K562 (cell line): ENCODE results near the gene HPSE2. TPM values are rescaled to one million over a fixed set of nuclear protein-coding genes. Genes with fewer than 3 reads are reported as not detected.

Experiments used
- ATAC-seq: fragments of 200-7000 bp; cut with Tn5 transposase; 3 replicates; pipeline ENCODE4 v1.9.1; 2020; ENCODE audit warnings: moderate library complexity
- BruUV-seq: library from RNA; stranded (reverse); fragments of 400-500 nt; replicated peaks from 2 replicates; lab custom pipeline; 2021; lab: Mats Ljungman, UMichigan
- CTCF ChIA-PET: fragments of 300-600 bp; formaldehyde crosslinking; extraction: SDS; loops from one replicate; lab custom pipeline; 2021; ENCODE audit warnings: low intra/inter-chr PET ratio; lab: Yijun Ruan, JAX
- POLR2A ChIA-PET: fragments of 300-600, 350-650 bp; sonication (Branson Sonifier 250); formaldehyde crosslinking; extraction: SDS; loops from one replicate; lab custom pipeline; 2021; ENCODE audit warnings: antibody characterized with exemption, inconsistent platforms; lab: Yijun Ruan, JAX
- DNase-seq, 4 experiments: peaks; one replicate each; pipeline versions ENCODE4 v3.0.0 to v3.0.0-alpha.2; 2011 to 2018; ENCODE audit warnings: low spot score in 3 of 4, mixed read lengths in 3 of 4; ENCODE audit errors: extremely low read depth in 1 of 4
- FAIRE-seq: peaks from 2 replicates; lab custom pipeline; 2011; peaks lifted over from hg19 to GRCh38; lab: Jason Lieb, UNC
- H2AFZ ChIP-seq: 2 replicates; pipeline ENCODE4 v1.6.0; 2011; ENCODE audit warnings: low read depth, low read length, control low read depth, inconsistent platforms
- H3K27ac ChIP-seq: fragments of 200-600 bp; 3 replicates; pipeline ENCODE4 v1.8.0; 2011; ENCODE audit warnings: low read depth, mild to moderate bottlenecking, control low read depth, inconsistent platforms, low read length, moderate library complexity, mixed read lengths; ENCODE audit errors: extremely low read depth
- H3K27me3 ChIP-seq, 2 experiments: fragments of 300-600 bp in 1 of 2; 2 replicates in 1 of 2; 3 replicates in 1 of 2; pipeline versions ENCODE4 v1.6.0 to v1.8.0; 2011; ENCODE audit warnings: inconsistent platforms in 2 of 2, low read length in 2 of 2, mild to moderate bottlenecking in 1 of 2, mixed read lengths in 1 of 2, moderate library complexity in 1 of 2; ENCODE audit not compliant: control insufficient read depth in 2 of 2, insufficient read depth in 2 of 2
- H3K36me3 ChIP-seq: fragments of 300-600 bp; 3 replicates; pipeline ENCODE4 v1.8.0; 2011; ENCODE audit warnings: mild to moderate bottlenecking, low read length, inconsistent platforms; ENCODE audit not compliant: control insufficient read depth, insufficient read depth
- H3K4me1 ChIP-seq, 2 experiments: fragments of 200-600 bp in 1 of 2; replicated peaks in 1 of 2; 2 replicates in 1 of 2; 3 replicates in 1 of 2; pipeline versions ENCODE4 v1.5.1 to v1.8.0; 2011; ENCODE audit warnings: inconsistent platforms in 2 of 2, low read length in 2 of 2, mild to moderate bottlenecking in 1 of 2, mixed read lengths in 1 of 2, moderate library complexity in 1 of 2; ENCODE audit not compliant: control insufficient read depth in 2 of 2, insufficient read depth in 2 of 2
- H3K4me2 ChIP-seq: 2 replicates; pipeline ENCODE4 v1.6.1; 2011; ENCODE audit warnings: low read length, control low read depth, inconsistent platforms, mixed read lengths; ENCODE audit not compliant: insufficient read depth
- H3K4me3 ChIP-seq: fragments of 200-600 bp; sonication (generic), shearing (Covaris generic); 2 replicates; pipeline ENCODE4 v1.5.1; 2016; ENCODE audit warnings: control low read depth, inconsistent platforms
- H3K79me2 ChIP-seq: fragments of 200-600 bp; 3 replicates; pipeline ENCODE4 v1.8.0; 2011; ENCODE audit warnings: low read length, inconsistent platforms; ENCODE audit not compliant: control insufficient read depth, insufficient read depth
- H3K9ac ChIP-seq, 2 experiments: 2 replicates each; pipeline versions ENCODE4 v1.6.0 to v1.6.1; 2011; ENCODE audit warnings: low read depth in 2 of 2, low read length in 2 of 2, control low read depth in 1 of 2, inconsistent platforms in 1 of 2, mild to moderate bottlenecking in 1 of 2, mixed read lengths in 1 of 2; ENCODE audit not compliant: insufficient read depth in 1 of 2
- H3K9me1 ChIP-seq: one replicate; pipeline ENCODE4 v1.6.0; 2011; ENCODE audit warnings: inconsistent platforms, mild to moderate bottlenecking, low read length, moderate library complexity; ENCODE audit not compliant: control insufficient read depth, insufficient read depth
- H3K9me3 ChIP-seq: replicated peaks from 2 replicates; pipeline ENCODE4 v1.5.1; 2011; ENCODE audit warnings: low read depth, low read length, inconsistent platforms; ENCODE audit not compliant: control insufficient read depth, insufficient read depth
- H4K20me1 ChIP-seq: replicated peaks from 2 replicates; pipeline ENCODE4 v1.6.1; 2011; ENCODE audit warnings: low read length, inconsistent platforms, mixed read lengths; ENCODE audit not compliant: control insufficient read depth, insufficient read depth
- ATF7 ChIP-seq: fragments of 450-650 bp; IDR thresholded peaks from 2 replicates; pipeline ENCODE4 v1.7.1; 2014; ENCODE audit warnings: mild to moderate bottlenecking, moderate library complexity
- CREBBP ChIP-seq: IDR thresholded peaks from one replicate; pipeline ENCODE4 v1.6.1; 2012; ENCODE audit warnings: low read depth, mild to moderate bottlenecking, control low read depth, inconsistent platforms, low read length
- DPF2 ChIP-seq: fragments of 450-650 bp; IDR thresholded peaks from 2 replicates; pipeline ENCODE4 v1.6.1; 2016
- ERF ChIP-seq: fragments of 450-650 bp; formaldehyde crosslinking; IDR thresholded peaks from 2 replicates; pipeline ENCODE4 v1.4.0; 2020; ENCODE audit warnings: mild to moderate bottlenecking, mixed read lengths
- HES1 ChIP-seq: fragments of 450-650 bp; IDR thresholded peaks from 2 replicates; pipeline ENCODE4 v1.6.1; 2016; ENCODE audit warnings: low read depth, mild to moderate bottlenecking, moderate library complexity
- HNRNPL ChIP-seq: fragments of 200-400 bp; formaldehyde crosslinking; IDR thresholded peaks from 2 replicates; pipeline ENCODE4 v1.6.1; 2017; ENCODE audit warnings: low read depth, mild to moderate bottlenecking, low read length
- MAX ChIP-seq: sonication (generic); formaldehyde crosslinking; IDR thresholded peaks from 2 replicates; pipeline ENCODE4 v1.9.0; 2022; ENCODE audit warnings: mild to moderate bottlenecking, missing genetic modification reagents
- MIER1 ChIP-seq: fragments of 450-650 bp; IDR thresholded peaks from 2 replicates; pipeline ENCODE4 v1.6.1; 2016; ENCODE audit warnings: antibody characterized with exemption, mild to moderate bottlenecking, low read depth
- NCOA4 ChIP-seq: fragments of 450-650 bp; IDR thresholded peaks from 2 replicates; pipeline ENCODE4 v1.6.1; 2018; ENCODE audit warnings: mild to moderate bottlenecking; ENCODE audit not compliant: partially characterized antibody
- SFPQ ChIP-seq: fragments of 200-400 bp; formaldehyde crosslinking; IDR thresholded peaks from 2 replicates; pipeline ENCODE4 v1.6.1; 2017; ENCODE audit warnings: mild to moderate bottlenecking, low read depth, low read length, moderate library complexity
- SNRNP70 ChIP-seq: fragments of 200-400 bp; formaldehyde crosslinking; optimal IDR thresholded peaks from 2 replicates; pipeline ENCODE3; 2017; ENCODE audit warnings: low read depth, low read length
- SREBF2 ChIP-seq: sonication (generic); formaldehyde crosslinking; IDR thresholded peaks from 2 replicates; pipeline ENCODE4 v1.4.0; 2020; ENCODE audit warnings: mild to moderate bottlenecking, missing genetic modification reagents
- STAT5B ChIP-seq: fragments of 250-450 bp; sonication (Bioruptor Pico); IDR thresholded peaks from 2 replicates; pipeline ENCODE4 v1.8.0; 2021; ENCODE audit warnings: mild to moderate bottlenecking, inconsistent platforms
- ZNF140 ChIP-seq: fragments of 250-450 bp; sonication (Bioruptor Pico); IDR thresholded peaks from 2 replicates; pipeline ENCODE4 v1.8.0; 2021; ENCODE audit warnings: moderate library complexity, mild to moderate bottlenecking, inconsistent platforms
- ZNF586 ChIP-seq: fragments of 450-650 bp; formaldehyde crosslinking; conservative IDR thresholded peaks from 2 replicates; pipeline ENCODE4 v1.4.0; 2020; ENCODE audit warnings: mild to moderate bottlenecking, moderate library complexity
- WGBS: fragments of 100-300 bp; shearing (Covaris generic); methylation state at CpG from one replicate; pipeline ENCODE4 v1.1.6; 2016; ENCODE audit warnings: low coverage, mixed read lengths; ENCODE audit not compliant: insufficient coverage; ENCODE audit errors: missing lambda C conversion rate; 5-methylcytosine and 5-hydroxymethylcytosine counted together
- in situ Hi-C: fragments of 300-500 bp; cut with MboI; formaldehyde crosslinking; loops from 4 replicates; pipeline ENCODE4 v1.15.0; 2018; ENCODE audit warnings: inconsistent platforms, mixed read lengths
- intact Hi-C: fragments of 100-400 bp; cut with micrococcal nuclease; formaldehyde crosslinking; loops from 2 replicates; pipeline ENCODE4 v1.14.2; 2022
- polyA plus RNA-seq, 8 experiments: library from polyadenylated mRNA; depleted of rRNA in 4 of 8; stranded (reverse) in 5 of 8; unstranded in 3 of 8; fragments of >200 nt; fragmentation: Nextera tagmentation in 2 of 8; fragmentation: Illumina TruSeq in 1 of 8; extraction: Ambion mirVana in 2 of 8; extraction: Trizol in 1 of 8; gene quantifications; 2 replicates each; pipeline versions ENCODE4 v1.2.1 to v1.2.3, GENCODE V29; 2011 to 2014; ENCODE audit warnings: inconsistent platforms in 1 of 8, missing spikeins in 1 of 8
- total RNA-seq, 7 experiments: library from RNA; depleted of rRNA in 6 of 7; stranded (reverse); fragments of >200 nt in 6 of 7; fragmentation: Illumina TruSeq in 2 of 7; extraction: Trizol in 2 of 7; gene quantifications; 2 replicates each; pipeline versions ENCODE4 v1.2.1 to v1.2.3, GENCODE V29; 2011 to 2021; ENCODE audit warnings: low replicate concordance in 1 of 7

The HPSE2 gene
- total and polyA plus RNA-seq, 9 of the 15 experiments (the other 6 are each of a cell fraction or from before 2014, with no cell fraction given), result 0.03 to 0.10 (median 0.04) TPM; not detected in 2

DNA sequence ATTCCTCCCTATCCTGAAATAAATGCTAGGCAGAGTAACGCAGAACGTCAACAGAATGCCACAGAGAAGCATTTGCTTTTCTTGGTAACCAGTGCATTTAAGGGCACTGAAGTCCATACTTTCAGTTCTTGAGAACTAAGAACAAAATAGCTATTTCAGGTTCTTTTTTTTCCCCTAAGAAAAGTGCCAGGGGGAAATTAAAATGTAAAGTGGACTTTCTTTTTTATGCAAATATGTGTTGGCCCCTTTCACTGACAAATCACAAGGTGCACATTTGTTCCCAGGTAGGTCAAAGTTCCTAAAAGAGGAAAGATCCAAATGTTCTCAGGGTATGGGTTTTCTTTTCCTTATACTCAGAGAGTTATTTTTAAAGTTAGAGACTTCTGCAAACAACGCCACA, 151.5 kb downstream of the HPSE2 start:
- ATAC-seq (no peak), DNase-seq (no peak), FAIRE-seq (no peak)
- no peaks in the 10 kb centered on the region for H4K20me1 ChIP-seq
- intact Hi-C loops, result no loop called here
- no peaks in the 10 kb centered on the region for H3K4me1 ChIP-seq
- WGBS, result 7% methylated on average over 3 of the region's 3 CpGs
- no peaks in the 10 kb centered on the region for H3K9me3 ChIP-seq
- BruUV-seq, result no TSS peak
- H3K9me1 ChIP-seq, result no peaks in the 10 kb centered on the region
- H3K79me2 ChIP-seq, result no peaks in the 10 kb centered on the region
- H2AFZ ChIP-seq, result no peak overlapping the region
- H3K36me3 ChIP-seq, result no peaks in the 10 kb centered on the region
- no peaks in the 10 kb centered on the region for H3K27me3 ChIP-seq
- H3K4me2 ChIP-seq, result no peak overlapping the region
- no peak overlapping the region for H3K9ac ChIP-seq
- no peak overlapping the region for H3K27ac ChIP-seq
- ChIA-PET CTCF (no interaction called here), POLR2A (no interaction called here)
- H3K4me3 ChIP-seq, result no peak overlapping the region
- TF ChIP-seq SNRNP70 (no peak), ZNF140 (CRISPR knock-in tag) (no peak), SREBF2 (no peak), ZNF586 (CRISPR knock-in tag) (no peak)
- in situ Hi-C loops, result no loop called here

- Histone ChIP-seq H3K9me3 (no peaks in the 10 kb centered on the region), H2AFZ (no peak overlapping the region), H3K27ac (no peak overlapping the region), H4K20me1 (no peaks in the 10 kb centered on the region), H3K9ac (no peak overlapping the region), H3K9me1 (no peaks in the 10 kb centered on the region), H3K27me3 (no peaks in the 10 kb centered on the region), H3K4me2 (no peak overlapping the region), H3K4me1 (no peaks in the 10 kb centered on the region), H3K79me2 (no peaks in the 10 kb centered on the region), H3K36me3 (no peaks in the 10 kb centered on the region), H3K4me3 (no peak overlapping the region)
- POLR2A ChIA-PET, result no interaction called here
- CTCF ChIA-PET, result no interaction called here
- no peak for ATAC-seq
- intact Hi-C loops, result no loop called here
- in situ Hi-C loops, result no loop called here
- BruUV-seq, result no TSS peak
- TF ChIP-seq SFPQ (no peak), HNRNPL (no peak), HES1 (no peak), ATF7 (no peak), ERF (CRISPR knock-in tag) (no peak), NCOA4 (no peak), CREBBP (no peak), STAT5B (no peak), MAX (CRISPR knock-in tag) (no peak), DPF2 (no peak), MIER1 (no peak)
- FAIRE-seq, result no peak
- no peak for DNase-seq
- 0% methylated on average over 1 of the region's 1 CpG for WGBS
Measured at GRCh38 chr10:99080275-99080945, 155.2 kb downstream of the HPSE2 start.
